Transverse colon (tissue), 4 donors: ENCODE data around the gene CNKSR1. TPM values are rescaled to one million over a fixed set of nuclear protein-coding genes. Genes with fewer than 3 reads are reported as not detected.

Source experiments
- DNase-seq: peaks from one replicate; pipeline ENCODE4 v3.0.0-alpha.2; 2019
- H3K27ac ChIP-seq, 4 donors: fragments of 200-600 bp; sonication (generic); 2 replicates each; pipeline ENCODE4 v1.5.1; 2016 to 2018; ENCODE audit warnings: inconsistent platforms in 4 of 4
- H3K27me3 ChIP-seq: fragments of 200-600 bp; sonication (generic); 2 replicates; pipeline ENCODE4 v1.5.1; 2017; ENCODE audit warnings: inconsistent platforms
- H3K36me3 ChIP-seq, 4 donors: fragments of 200-600 bp; sonication (generic); 2 replicates each; pipeline ENCODE4 v1.5.1; 2017 to 2019; ENCODE audit warnings: inconsistent platforms in 4 of 4
- H3K4me1 ChIP-seq, 4 donors: fragments of 200-600 bp; sonication (generic); 2 replicates each; pipeline ENCODE4 v1.5.1; 2017 to 2020; ENCODE audit warnings: inconsistent platforms in 4 of 4
- H3K4me3 ChIP-seq, 4 donors: fragments of 200-600 bp; sonication (generic); 1 replicate in 1 of 4; 2 replicates in 3 of 4; pipeline versions ENCODE4 v1.5.1 to v1.6.1; 2017 to 2019; ENCODE audit warnings: inconsistent platforms in 4 of 4
- H3K9me3 ChIP-seq, 2 donors: fragments of 200-600 bp; sonication (generic); 2 replicates each; pipeline ENCODE4 v1.5.1; 2017 to 2019; ENCODE audit warnings: inconsistent platforms in 2 of 2
- EP300 ChIP-seq: sonication (generic); formaldehyde crosslinking; IDR thresholded peaks from one replicate; pipeline ENCODE4 v1.6.1; 2017; ENCODE audit warnings: antibody characterized with exemption, low read depth
- POLR2A ChIP-seq: fragments of 450-650 bp; IDR thresholded peaks from one replicate; pipeline ENCODE4 v1.6.1; 2016; ENCODE audit warnings: antibody characterized with exemption, mild to moderate bottlenecking, moderate library complexity
- POLR2AphosphoS5 ChIP-seq, 3 donors: sonication (generic); formaldehyde crosslinking; IDR thresholded peaks; one replicate each; pipeline ENCODE4 v1.6.1; 2016; ENCODE audit warnings: antibody characterized with exemption in 3 of 3
- WGBS, 2 donors: methylation state at CpG; one replicate each; pipeline ENCODE4 v1.1.5; 2018; ENCODE audit warnings: low coverage in 1 of 2; 5-methylcytosine and 5-hydroxymethylcytosine counted together
- in situ Hi-C, 4 donors: fragments of 200-750 bp; cut with MboI; loops; one replicate each; pipeline versions ENCODE4 v1.15.0 to v1.15.1; 2017; ENCODE audit warnings: low sequenced_read_pairs in 3 of 4, low pct_ligation_motif_present in 1 of 4, low pct_unique_long_range_greater_than_20kb in 1 of 4
- intact Hi-C: fragments of 100-400 bp; cut with DNase I; formaldehyde crosslinking; loops from one replicate; pipeline ENCODE4 v1.15.1; 2023; ENCODE audit warnings: low total_unique reads
- total RNA-seq, 4 donors: library from RNA; depleted of rRNA; stranded (reverse); fragments of >200 nt; gene quantifications; one replicate each; pipeline ENCODE4 v1.1.0, GENCODE V29; 2016
- TF ChIP-seq, protein P1 (sequence below), 5 experiments: fragments of 200-600 bp in 3 of 5; fragments of 450-650 bp in 2 of 5; sonication (generic) in 3 of 5; IDR thresholded peaks; 1 replicate in 2 of 5; 2 replicates in 3 of 5; pipeline ENCODE4 v1.5.1; 2016 to 2017; ENCODE audit warnings: antibody characterized with exemption in 5 of 5, inconsistent platforms in 3 of 5, mild to moderate bottlenecking in 2 of 5, moderate library complexity in 1 of 5

CNKSR1 gene
- total RNA-seq, 4 donors from 2014 or later: 53.5 to 187 (median 74.4) TPM

DNA sequence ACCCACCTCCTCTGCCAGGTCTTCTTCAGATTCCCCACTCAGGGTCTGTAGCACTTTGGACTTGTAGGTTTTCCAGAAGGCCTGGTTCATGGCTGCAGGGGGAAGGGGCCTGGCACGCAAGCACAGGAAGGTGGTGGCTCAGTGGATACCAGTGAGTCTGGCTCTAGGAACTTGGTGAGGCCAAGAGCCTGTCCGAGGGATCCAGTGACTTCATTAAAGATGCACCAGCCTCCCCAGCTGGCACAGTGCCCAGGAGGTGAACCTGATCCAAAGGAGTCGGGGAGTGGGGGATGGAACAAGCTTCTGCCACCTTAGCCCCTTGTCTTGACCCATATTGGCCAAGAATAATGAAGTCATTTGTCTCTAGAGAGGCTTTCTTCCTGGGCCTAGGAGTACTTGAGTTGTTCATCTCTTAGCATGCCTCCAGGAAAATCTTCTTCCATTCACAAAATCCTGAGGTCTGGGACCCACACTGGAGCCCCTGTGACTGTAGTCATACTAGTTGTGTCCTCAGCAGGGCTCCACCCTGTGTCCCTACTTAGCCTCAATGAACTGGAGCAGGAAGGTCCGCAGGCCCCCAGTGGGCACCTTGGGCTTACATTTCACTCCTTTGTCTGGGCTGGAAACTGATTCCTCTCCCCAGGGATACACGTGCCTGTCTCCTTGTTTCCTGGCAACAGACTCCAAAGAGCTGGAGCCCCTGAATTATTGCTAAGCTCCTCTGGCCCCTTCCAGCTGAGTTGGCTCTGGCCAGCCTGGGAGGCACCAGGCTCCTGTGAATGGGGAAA is 8.7 kb upstream of the CNKSR1 start, which contains the start of gene C1orf232:
Gene C1orf232 (minus strand): TSS at position 554 of the 788 bp plus-strand sequence. CDS start 464 bp downstream, at position 90.
- H3K36me3 ChIP-seq: no peaks in the 10 kb centered on the region
- H3K4me1 ChIP-seq: peaks cover 13 to 24% (median 20%) of the 10 kb centered on the region in 4 donors
- H3K27me3 ChIP-seq: peaks cover 3% of the 10 kb centered on the region
- TF ChIP-seq POLR2AphosphoS5 (IDR thresholded peaks at IDR 0.05) (no peak), POLR2A (no peak), EP300 (no peak)
- TF ChIP-seq, protein P1, sequence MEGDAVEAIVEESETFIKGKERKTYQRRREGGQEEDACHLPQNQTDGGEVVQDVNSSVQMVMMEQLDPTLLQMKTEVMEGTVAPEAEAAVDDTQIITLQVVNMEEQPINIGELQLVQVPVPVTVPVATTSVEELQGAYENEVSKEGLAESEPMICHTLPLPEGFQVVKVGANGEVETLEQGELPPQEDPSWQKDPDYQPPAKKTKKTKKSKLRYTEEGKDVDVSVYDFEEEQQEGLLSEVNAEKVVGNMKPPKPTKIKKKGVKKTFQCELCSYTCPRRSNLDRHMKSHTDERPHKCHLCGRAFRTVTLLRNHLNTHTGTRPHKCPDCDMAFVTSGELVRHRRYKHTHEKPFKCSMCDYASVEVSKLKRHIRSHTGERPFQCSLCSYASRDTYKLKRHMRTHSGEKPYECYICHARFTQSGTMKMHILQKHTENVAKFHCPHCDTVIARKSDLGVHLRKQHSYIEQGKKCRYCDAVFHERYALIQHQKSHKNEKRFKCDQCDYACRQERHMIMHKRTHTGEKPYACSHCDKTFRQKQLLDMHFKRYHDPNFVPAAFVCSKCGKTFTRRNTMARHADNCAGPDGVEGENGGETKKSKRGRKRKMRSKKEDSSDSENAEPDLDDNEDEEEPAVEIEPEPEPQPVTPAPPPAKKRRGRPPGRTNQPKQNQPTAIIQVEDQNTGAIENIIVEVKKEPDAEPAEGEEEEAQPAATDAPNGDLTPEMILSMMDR (IDR thresholded peaks at IDR 0.05): no peak
- peak within 1 kb of the TSS; percentile 70 to 87 (median 78) for H3K27ac ChIP-seq
- DNase-seq: no peak
- in situ Hi-C loops: loop anchor here in 2 of 4 donors (25.0 kb wide), 1 partner anchor 131 kb away; the partner anchor contains the start of gene SLC30A2 (in 2 of the 2)
- 61% methylated on average over 5 of the region's 5 CpGs; no CpG with 5 or more reads in 1 of the 2 donors for WGBS, 2 donors
- H3K4me3 ChIP-seq: peak within 1 kb of the TSS; percentile 59 to 91 (median 62)
- intact Hi-C loops: no loop called here
- no peaks in the 10 kb centered on the region for H3K9me3 ChIP-seq

DNA sequence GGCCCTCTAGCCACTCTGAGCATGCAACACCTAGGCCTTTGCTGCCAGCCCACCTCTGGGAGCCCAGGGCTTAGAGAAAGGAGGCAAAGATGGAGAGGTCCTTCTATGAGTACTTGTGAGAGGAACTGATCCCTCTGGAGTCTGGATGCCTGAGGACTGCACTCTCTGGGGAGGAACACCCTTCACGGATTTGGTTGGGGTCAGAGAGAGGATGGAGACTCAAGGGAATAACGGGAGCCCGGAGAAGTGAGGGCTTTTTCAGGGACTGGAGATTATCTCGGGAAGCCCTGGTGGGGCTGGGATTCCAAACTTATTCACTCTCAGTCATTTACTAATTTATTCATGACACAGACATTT is 8.1 kb upstream of the CNKSR1 start:
- peaks cover 3% of the 10 kb centered on the region for H3K27me3 ChIP-seq
- H3K27ac ChIP-seq: peak overlapping the region; percentile 70 to 87 (median 78)
- H3K9me3 ChIP-seq: no peaks in the 10 kb centered on the region
- no peak for TF ChIP-seq POLR2AphosphoS5 (IDR thresholded peaks at IDR 0.05)
- TF ChIP-seq POLR2A: no peak
- TF ChIP-seq EP300: no peak
- TF ChIP-seq, protein P1 (IDR thresholded peaks at IDR 0.05): no peak
- peaks cover 10 to 19% (median 16%) of the 10 kb centered on the region in 4 donors for H3K4me1 ChIP-seq
- 65% methylated on average over 4 of the region's 4 CpGs; no CpG with 5 or more reads in 1 of the 2 donors for WGBS, 2 donors
- intact Hi-C loops: no loop called here
- in situ Hi-C loops: loop anchor here in 2 of 4 donors (25.0 kb wide), 1 partner anchor 132 kb away; the partner anchor contains the start of gene SLC30A2 (in 2 of the 2)
- no peak for DNase-seq
- peak overlapping the region in 3 of 4 donors; percentile 59 to 91 (median 59) for H3K4me3 ChIP-seq
- H3K36me3 ChIP-seq: no peaks in the 10 kb centered on the region

DNA sequence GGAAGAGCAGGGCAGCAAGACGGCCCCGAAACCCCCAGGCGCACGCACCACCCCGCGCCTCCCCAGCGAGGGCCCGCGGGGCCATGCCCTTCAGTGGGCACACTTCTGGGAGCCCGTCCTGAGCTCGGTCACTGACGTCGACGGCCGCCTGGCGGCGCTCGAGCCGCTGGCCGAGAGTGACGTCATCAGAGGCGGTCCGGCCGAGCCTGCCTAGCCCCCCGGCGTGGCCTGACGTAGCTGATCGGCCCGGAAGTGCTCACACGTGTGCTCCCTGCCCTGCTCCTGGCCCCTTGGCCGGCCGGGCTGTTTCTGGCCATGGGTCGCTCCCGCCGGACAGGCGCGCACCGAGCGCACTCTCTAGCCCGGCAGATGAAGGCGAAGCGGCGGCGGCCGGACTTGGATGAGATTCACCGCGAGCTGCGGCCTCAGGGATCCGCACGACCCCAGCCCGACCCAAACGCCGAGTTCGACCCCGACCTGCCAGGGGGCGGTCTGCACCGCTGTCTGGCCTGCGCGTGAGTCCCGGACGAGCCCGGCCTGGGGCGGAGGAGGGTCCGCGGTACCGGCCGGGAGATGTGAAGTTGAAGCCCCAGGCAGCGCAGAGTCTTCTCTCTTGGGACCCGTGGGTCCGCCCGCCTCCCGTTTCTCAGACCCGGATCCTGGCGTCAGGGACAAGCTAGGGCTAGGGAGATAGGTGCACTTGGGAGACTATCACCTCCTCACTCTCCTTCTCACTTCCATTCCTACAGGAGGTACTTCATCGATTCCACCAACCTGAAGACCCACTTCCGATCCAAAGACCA is 7.4 kb upstream of the CNKSR1 start, which contains the start of gene ZNF593:
Gene ZNF593 (plus strand): TSS at position 240 of the 803 bp plus-strand sequence. CDS start 76 bp downstream, at position 316.
- peak within 1 kb of the TSS; percentile 70 to 87 (median 78) for H3K27ac ChIP-seq
- intact Hi-C loops: no loop called here
- WGBS, 2 donors: 3% methylated on average over 36 of the region's 76 CpGs; no CpG with 5 or more reads in 1 of the 2 donors
- H3K36me3 ChIP-seq: no peaks in the 10 kb centered on the region
- no peaks in the 10 kb centered on the region for H3K9me3 ChIP-seq
- H3K27me3 ChIP-seq: no peaks in the 10 kb centered on the region
- DNase-seq: peak; percentile 94
- peak within 1 kb of the TSS; percentile 59 to 91 (median 62) for H3K4me3 ChIP-seq
- in situ Hi-C loops: loop anchor here in 2 of 4 donors (25.0 kb wide), 1 partner anchor 133 kb away; the partner anchor contains the start of gene SLC30A2 (in 2 of the 2)
- peak; percentile 72 for TF ChIP-seq POLR2A
- TF ChIP-seq POLR2AphosphoS5 (IDR thresholded peaks at IDR 0.05): peak; percentile 62 to 88 (median 76)
- TF ChIP-seq, protein P1 (IDR thresholded peaks at IDR 0.05): peak; percentile 86 to 99 (median 93)
- no peak for TF ChIP-seq EP300
- H3K4me1 ChIP-seq: peaks cover 8 to 19% (median 12%) of the 10 kb centered on the region in 4 donors
